Right lobe of liver (tissue), 6 donors: Measurements from ENCODE around the gene ARNT2. TPM values are rescaled to one million over a fixed set of nuclear protein-coding genes. Genes with fewer than 3 reads are reported as not detected.

ENCODE experiments used
- ATAC-seq, 4 donors: fragments of 200-7000 bp; cut with Tn5 transposase; one replicate each; pipeline ENCODE4 v1.9.1; 2020; ENCODE audit warnings: mild to moderate bottlenecking in 4 of 4, moderate library complexity in 4 of 4
- DNase-seq, 3 donors: peaks; one replicate each; pipeline ENCODE4 v3.0.0-alpha.2; 2020
- H3K27ac ChIP-seq, 3 donors: fragments of 200-600 bp; one replicate each; pipeline ENCODE4 v1.8.0; 2022
- H3K27me3 ChIP-seq, 2 donors: fragments of 200-600 bp; one replicate each; pipeline ENCODE4 v1.8.0; 2022
- H3K36me3 ChIP-seq, 4 donors: fragments of 200-600 bp; sonication (generic) in 1 of 4; one replicate each; pipeline versions ENCODE4 v1.5.1 to v1.8.0; 2017 to 2022; ENCODE audit warnings: control low read depth in 1 of 4
- H3K4me1 ChIP-seq, 4 donors: fragments of 200-600 bp; sonication (generic) in 1 of 4; one replicate each; pipeline versions ENCODE4 v1.5.1 to v1.8.0; 2017 to 2022; ENCODE audit warnings: control low read depth in 1 of 4
- H3K4me3 ChIP-seq, 3 donors: fragments of 200-600 bp; one replicate each; pipeline ENCODE4 v1.8.0; 2022
- H3K9me3 ChIP-seq, 4 donors: fragments of 200-600 bp; sonication (generic) in 1 of 4; one replicate each; pipeline versions ENCODE4 v1.5.1 to v1.8.0; 2017 to 2022; ENCODE audit warnings: control low read depth in 1 of 4
- POLR2A ChIP-seq: fragments of 450-650 bp; IDR thresholded peaks from one replicate; pipeline ENCODE4 v1.6.1; 2017; ENCODE audit warnings: antibody characterized with exemption, mild to moderate bottlenecking
- WGBS: methylation state at CpG from one replicate; pipeline ENCODE4 v1.1.6; 2018; ENCODE audit warnings: low coverage, low lambda C conversion rate; ENCODE audit not compliant: insufficient coverage; ENCODE audit errors: missing lambda C conversion rate; 5-methylcytosine and 5-hydroxymethylcytosine counted together
- intact Hi-C, 2 donors: fragments of 100-400 bp; cut with DNase I; formaldehyde crosslinking; loops; one replicate each; pipeline versions ENCODE4 v1.11.2 to v1.14.1; 2022
- total RNA-seq, 6 experiments: library from RNA; depleted of rRNA in 2 of 6; stranded (reverse); fragments of >200 nt in 2 of 6; fragmentation: NEBNext Ultra II Directional in 3 of 6; extraction: Animal tissue kit (Norgen Biotek cat#: 25700) in 3 of 6; gene quantifications; one replicate each; pipeline versions ENCODE4 v1.1.0 to v1.2.4, GENCODE V29; 2016 to 2023
- TF ChIP-seq, protein P1 (sequence below), 4 donors: fragments of 200-600 bp in 3 of 4; fragments of 450-650 bp in 1 of 4; IDR thresholded peaks; one replicate each; pipeline versions ENCODE4 v1.5.1 to v1.8.0; 2016 to 2022; ENCODE audit warnings: antibody characterized with exemption in 4 of 4, mild to moderate bottlenecking in 2 of 4
- donor health status: DM: no; HTN: yes; CAD: no.
- donor health status: DM: no; HTN: no; CAD: no.
- donor health status: DM: no; HTN: no; CAD: no.
- donor health status: DM: no; HTN: yes; CAD: no.
- donor health status: DM: no; HTN: yes; CAD: no.

Gene ARNT2
- total RNA-seq, 6 experiments from 2014 or later = 0.12 to 1.3 (median 0.46) TPM

DNA sequence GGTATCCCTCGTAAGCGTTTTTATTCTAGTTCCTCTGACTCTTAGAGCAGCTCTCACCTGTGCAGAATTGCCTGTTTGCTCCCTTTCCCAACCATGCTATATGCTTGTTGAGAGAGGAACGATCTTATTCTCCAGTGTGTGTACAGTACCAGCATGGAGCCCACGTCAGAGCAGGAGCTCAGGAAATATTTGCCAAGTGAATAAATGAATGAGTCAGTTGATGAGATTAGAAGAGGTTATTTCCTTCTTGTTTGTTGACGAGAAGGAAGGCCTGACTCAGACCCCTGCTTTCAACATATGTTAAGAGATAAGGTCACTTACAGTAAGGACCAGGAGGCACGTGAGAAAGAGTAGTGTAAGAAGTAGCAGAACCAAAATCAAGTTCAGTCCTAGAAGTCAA lies 184.6 kb downstream of the ARNT2 start:
- H3K27ac ChIP-seq = no peak overlapping the region
- no peaks in the 10 kb centered on the region for H3K36me3 ChIP-seq
- ATAC-seq = no peak
- H3K4me3 ChIP-seq = no peak overlapping the region
- WGBS = 68% methylated on average over 5 of the region's 6 CpGs
- no peaks in the 10 kb centered on the region for H3K9me3 ChIP-seq
- no peak for DNase-seq
- TF ChIP-seq, protein P1, sequence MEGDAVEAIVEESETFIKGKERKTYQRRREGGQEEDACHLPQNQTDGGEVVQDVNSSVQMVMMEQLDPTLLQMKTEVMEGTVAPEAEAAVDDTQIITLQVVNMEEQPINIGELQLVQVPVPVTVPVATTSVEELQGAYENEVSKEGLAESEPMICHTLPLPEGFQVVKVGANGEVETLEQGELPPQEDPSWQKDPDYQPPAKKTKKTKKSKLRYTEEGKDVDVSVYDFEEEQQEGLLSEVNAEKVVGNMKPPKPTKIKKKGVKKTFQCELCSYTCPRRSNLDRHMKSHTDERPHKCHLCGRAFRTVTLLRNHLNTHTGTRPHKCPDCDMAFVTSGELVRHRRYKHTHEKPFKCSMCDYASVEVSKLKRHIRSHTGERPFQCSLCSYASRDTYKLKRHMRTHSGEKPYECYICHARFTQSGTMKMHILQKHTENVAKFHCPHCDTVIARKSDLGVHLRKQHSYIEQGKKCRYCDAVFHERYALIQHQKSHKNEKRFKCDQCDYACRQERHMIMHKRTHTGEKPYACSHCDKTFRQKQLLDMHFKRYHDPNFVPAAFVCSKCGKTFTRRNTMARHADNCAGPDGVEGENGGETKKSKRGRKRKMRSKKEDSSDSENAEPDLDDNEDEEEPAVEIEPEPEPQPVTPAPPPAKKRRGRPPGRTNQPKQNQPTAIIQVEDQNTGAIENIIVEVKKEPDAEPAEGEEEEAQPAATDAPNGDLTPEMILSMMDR (IDR thresholded peaks at IDR 0.05) = no peak
- TF ChIP-seq POLR2A = no peak
- no peaks in the 10 kb centered on the region for H3K27me3 ChIP-seq
- intact Hi-C loops = no loop called here
- peaks cover 0 to 18% (median 8%) of the 10 kb centered on the region in 4 donors for H3K4me1 ChIP-seq

DNA sequence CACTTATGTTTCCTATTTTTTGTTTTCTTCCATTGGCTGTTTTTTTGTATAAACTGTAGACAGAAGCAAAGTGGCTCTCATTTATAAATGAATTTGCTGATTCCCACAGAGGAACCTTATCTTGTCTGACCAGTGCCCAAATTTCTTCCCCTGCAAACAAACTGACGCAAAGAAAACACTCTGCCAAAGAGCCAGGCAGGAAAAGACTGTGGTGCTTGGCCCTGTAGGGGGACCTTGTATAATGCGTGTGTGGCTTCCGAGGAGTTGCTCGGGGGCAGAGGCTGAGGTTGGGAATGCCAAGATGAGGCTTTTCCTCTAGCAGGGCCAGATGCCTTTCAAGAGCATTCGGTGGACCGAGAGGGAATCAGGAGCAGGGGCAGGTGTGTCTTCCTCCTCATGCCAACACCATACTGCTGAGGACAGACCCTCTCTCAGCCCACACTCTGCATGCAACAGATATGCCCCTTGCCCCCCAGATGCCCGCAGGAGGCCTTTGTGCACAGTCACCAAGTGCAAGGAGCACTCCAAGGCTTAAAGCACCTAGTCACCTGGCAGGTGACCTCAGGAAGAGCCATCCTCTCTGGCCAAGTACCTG lies 186.7 kb downstream of the ARNT2 start:
- ATAC-seq = peak in 2 of 4 donors; percentile 33 to 38
- H3K4me3 ChIP-seq = no peak overlapping the region
- H3K36me3 ChIP-seq = no peaks in the 10 kb centered on the region
- H3K27ac ChIP-seq = no peak overlapping the region
- no peak for DNase-seq
- peaks cover 0 to 2% (median 0%) of the 10 kb centered on the region in 4 donors for H3K4me1 ChIP-seq
- intact Hi-C loops = no loop called here
- H3K27me3 ChIP-seq = no peaks in the 10 kb centered on the region
- no peak for TF ChIP-seq POLR2A
- TF ChIP-seq, protein P1 (IDR thresholded peaks at IDR 0.05) = no peak
- no peaks in the 10 kb centered on the region for H3K9me3 ChIP-seq
- WGBS = 36% methylated on average over 5 of the region's 7 CpGs

DNA sequence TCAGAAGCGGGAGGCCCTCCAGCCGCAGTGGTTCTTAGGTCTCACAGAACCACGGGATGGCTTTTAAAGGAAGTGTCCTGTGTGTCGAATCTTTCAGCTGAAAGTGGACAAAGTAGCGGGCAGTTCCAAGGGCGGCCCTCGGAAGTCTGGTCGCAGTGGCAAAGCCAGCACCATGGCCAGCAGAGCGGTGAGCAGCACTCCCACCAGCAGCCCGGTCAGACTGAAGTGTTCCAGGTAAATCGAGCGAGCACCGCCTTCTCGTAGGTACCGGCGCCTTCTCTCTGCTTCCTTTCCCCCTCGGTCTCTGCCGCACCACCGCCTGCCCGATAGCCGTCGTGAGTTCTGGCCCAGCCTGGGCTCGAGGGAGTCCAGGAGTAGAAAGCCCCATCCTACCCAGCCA lies 187.3 kb downstream of the ARNT2 start:
- Histone ChIP-seq H3K27me3 (no peaks in the 10 kb centered on the region), H3K27ac (no peak overlapping the region), H3K4me3 (no peak overlapping the region), H3K9me3 (no peaks in the 10 kb centered on the region), H3K36me3 (no peaks in the 10 kb centered on the region), H3K4me1 (no peaks in the 10 kb centered on the region)
- no peak for DNase-seq
- TF ChIP-seq, protein P1 (IDR thresholded peaks at IDR 0.05) = no peak
- no peak for TF ChIP-seq POLR2A
- no peak for ATAC-seq
- intact Hi-C loops = no loop called here
- WGBS = 86% methylated on average over 7 of the region's 23 CpGs

- Histone ChIP-seq H3K4me3 (no peak overlapping the region), H3K9me3 (no peaks in the 10 kb centered on the region), H3K27me3 (no peaks in the 10 kb centered on the region), H3K4me1 (no peaks in the 10 kb centered on the region), H3K36me3 (no peaks in the 10 kb centered on the region), H3K27ac (no peak overlapping the region)
- no peak for TF ChIP-seq POLR2A
- TF ChIP-seq, protein P1 (IDR thresholded peaks at IDR 0.05) = no peak
- DNase-seq = no peak
- no peak for ATAC-seq
- 80% methylated on average over 3 of the region's 10 CpGs for WGBS
- intact Hi-C loops = no loop called here
Observed at GRCh38 chr15:80591938-80592825, 188.0 kb downstream of the ARNT2 start.
